A549 (cell line): ENCODE results near the gene CACFD1. TPM values are rescaled to one million over a fixed set of nuclear protein-coding genes. Genes with fewer than 3 reads are reported as not detected.

Experiments
- ATAC-seq, 2 experiments: fragments of 200-7000 bp in 1 of 2; fragments of >200 bp in 1 of 2; cut with Nextera tagmentation in 1 of 2; cut with Tn5 transposase in 1 of 2; 3 replicates each; pipeline versions ENCODE4 v1.8.0 to v1.9.1; 2018 to 2020; ENCODE audit warnings: mild to moderate bottlenecking in 1 of 2, moderate library complexity in 1 of 2
- CTCF ChIA-PET: fragments of 300-600 bp; sonication (Branson Sonifier 250); formaldehyde crosslinking; extraction: SDS; loops from one replicate; lab custom pipeline; 2021; ENCODE audit warnings: antibody characterized with exemption, inconsistent platforms; lab: Yijun Ruan, JAX
- POLR2A ChIA-PET: fragments of 350-600 bp; formaldehyde crosslinking; extraction: SDS; loops from one replicate; lab custom pipeline; 2021; ENCODE audit warnings: antibody characterized with exemption, inconsistent platforms; lab: Yijun Ruan, JAX
- DNase-seq, 2 experiments: peaks; one replicate each; pipeline versions ENCODE4 v3.0.0 to v3.0.0-alpha.2; 2011 to 2016; ENCODE audit warnings: low read depth in 1 of 2, low spot score in 1 of 2
- FAIRE-seq: peaks from 2 replicates; lab custom pipeline; 2011; peaks lifted over from hg19 to GRCh38; lab: Jason Lieb, UNC
- H3K27ac ChIP-seq, 2 experiments: fragments of >200 bp; sonication (Bioruptor Twin); formaldehyde crosslinking; 3 replicates each; pipeline ENCODE4 v1.5.1; 2016 to 2017
- H3K4me1 ChIP-seq: fragments of >200 bp; sonication (Bioruptor Twin); formaldehyde crosslinking; 3 replicates; pipeline ENCODE4 v1.6.1; 2016
- H3K4me2 ChIP-seq: fragments of >200 bp; sonication (Bioruptor Twin); formaldehyde crosslinking; 3 replicates; pipeline ENCODE4 v1.6.1; 2016
- H3K4me3 ChIP-seq: fragments of >200 bp; sonication (Bioruptor Twin); formaldehyde crosslinking; 3 replicates; pipeline ENCODE4 v1.5.1; 2016
- H3K9me3 ChIP-seq: fragments of >200 bp; sonication (Bioruptor Twin); formaldehyde crosslinking; 3 replicates; pipeline ENCODE4 v1.6.1; 2016
- BCL3 ChIP-seq: fragments of >200 bp; sonication (Bioruptor Twin); formaldehyde crosslinking; IDR thresholded peaks from 3 replicates; pipeline ENCODE4 v1.6.1; 2016
- BHLHE40 ChIP-seq: IDR thresholded peaks from 2 replicates; pipeline ENCODE4 v1.6.1; 2012; ENCODE audit warnings: low read depth, low read length, inconsistent platforms
- CEBPB ChIP-seq, 2 experiments: fragments of >200 bp in 1 of 2; sonication (Bioruptor Twin) in 1 of 2; formaldehyde crosslinking in 1 of 2; IDR thresholded peaks; 2 replicates each; pipeline ENCODE4 v1.6.1; 2012 to 2016
- CHD2 ChIP-seq: fragments of 150-350 bp; IDR thresholded peaks from 2 replicates; pipeline ENCODE4 v1.6.1; 2014; ENCODE audit warnings: low read length; ENCODE audit not compliant: partially characterized antibody
- CHD4 ChIP-seq: fragments of 200-600 bp; sonication (generic); IDR thresholded peaks from 2 replicates; pipeline ENCODE4 v1.6.1; 2016; ENCODE audit warnings: antibody characterized with exemption, mild to moderate bottlenecking, borderline replicate concordance
- EP300 ChIP-seq, 2 experiments: fragments of >200 bp; sonication (Bioruptor Twin); formaldehyde crosslinking; IDR thresholded peaks; 2 replicates in 1 of 2; 3 replicates in 1 of 2; pipeline ENCODE4 v1.6.1; 2016 to 2017
- GATA3 ChIP-seq: IDR thresholded peaks from 2 replicates; pipeline ENCODE4 v1.6.1; 2012; ENCODE audit warnings: borderline replicate concordance
- HOXB13 ChIP-seq: fragments of 250-450 bp; sonication (Bioruptor Pico); IDR thresholded peaks from 2 replicates; pipeline ENCODE4 v1.5.0; 2020; ENCODE audit warnings: low read depth, mild to moderate bottlenecking, moderate library complexity
- JUNB ChIP-seq: fragments of >200 bp; sonication (Bioruptor Twin); formaldehyde crosslinking; IDR thresholded peaks from 2 replicates; pipeline ENCODE4 v1.6.1; 2016
- KDM5A ChIP-seq: fragments of 200-600 bp; sonication (generic); IDR thresholded peaks from 2 replicates; pipeline ENCODE4 v1.6.1; 2016; ENCODE audit warnings: antibody characterized with exemption, mild to moderate bottlenecking
- MAFK ChIP-seq: fragments of 450-650 bp; IDR thresholded peaks from 2 replicates; pipeline ENCODE4 v1.6.1; 2014; ENCODE audit not compliant: partially characterized antibody
- MAZ ChIP-seq: fragments of 150-350 bp; IDR thresholded peaks from 2 replicates; pipeline ENCODE4 v1.6.1; 2014; ENCODE audit warnings: antibody characterized with exemption, low read depth, low read length, borderline replicate concordance
- NFE2L2 ChIP-seq: fragments of 150-350 bp; conservative IDR thresholded peaks from 2 replicates; pipeline ENCODE4 v1.6.1; 2014; ENCODE audit warnings: low read length
- PHF8 ChIP-seq: fragments of 200-600 bp; sonication (generic); IDR thresholded peaks from 2 replicates; pipeline ENCODE4 v1.6.1; 2016; ENCODE audit warnings: low read depth, mild to moderate bottlenecking, antibody characterized with exemption, moderate library complexity, borderline replicate concordance
- POLR2A ChIP-seq: IDR thresholded peaks from 2 replicates; pipeline ENCODE4 v1.6.1; 2012; ENCODE audit warnings: mild to moderate bottlenecking, low read length
- POLR2AphosphoS2 ChIP-seq: conservative IDR thresholded peaks from 2 replicates; pipeline ENCODE4 v1.6.1; 2012; ENCODE audit warnings: low read length, improper control_type of control experiment, inconsistent platforms
- RAD21 ChIP-seq, 2 experiments: fragments of >200 bp in 1 of 2; sonication (Bioruptor Twin) in 1 of 2; formaldehyde crosslinking in 1 of 2; IDR thresholded peaks in 1 of 2; conservative IDR thresholded peaks in 1 of 2; 2 replicates in 1 of 2; 3 replicates in 1 of 2; pipeline ENCODE4 v1.6.1; 2012 to 2018; ENCODE audit warnings: inconsistent platforms in 1 of 2
- RARB ChIP-seq: fragments of 250-450 bp; sonication (Bioruptor Pico); IDR thresholded peaks from 2 replicates; pipeline ENCODE4 v1.8.0; 2021; ENCODE audit warnings: mild to moderate bottlenecking, moderate library complexity
- RFX5 ChIP-seq: fragments of 450-650 bp; IDR thresholded peaks from 2 replicates; pipeline ENCODE4 v1.7.1; 2014; ENCODE audit warnings: antibody characterized with exemption, mild to moderate bottlenecking, moderate library complexity
- SMC3 ChIP-seq: fragments of >200 bp; sonication (Bioruptor Twin); formaldehyde crosslinking; IDR thresholded peaks from 3 replicates; pipeline ENCODE4 v1.6.1; 2018; ENCODE audit warnings: inconsistent platforms
- SREBF2 ChIP-seq: fragments of 450-650 bp; IDR thresholded peaks from 2 replicates; pipeline ENCODE4 v1.6.1; 2014; ENCODE audit warnings: mild to moderate bottlenecking, moderate library complexity
- ZC3H11A ChIP-seq: fragments of 450-650 bp; IDR thresholded peaks from 2 replicates; pipeline ENCODE4 v1.6.1; 2014; ENCODE audit warnings: antibody characterized with exemption, mild to moderate bottlenecking
- ZFP36 ChIP-seq: fragments of 450-650 bp; IDR thresholded peaks from 2 replicates; pipeline ENCODE4 v1.6.1; 2014; ENCODE audit warnings: borderline replicate concordance; ENCODE audit not compliant: partially characterized antibody
- ZSCAN20 ChIP-seq: fragments of 250-450 bp; sonication (Bioruptor Pico); IDR thresholded peaks from 2 replicates; pipeline ENCODE4 v1.8.0; 2022; ENCODE audit warnings: mild to moderate bottlenecking, moderate library complexity
- WGBS: methylation state at CpG from one replicate; pipeline ENCODE4 v1.1.6; 2017; ENCODE audit errors: missing lambda C conversion rate; 5-methylcytosine and 5-hydroxymethylcytosine counted together
- polyA plus RNA-seq, 4 experiments: library from polyadenylated mRNA; depleted of rRNA in 3 of 4; stranded (reverse); fragments of >200 nt; fragmentation: RNase III in 1 of 4; extraction: RNeasy Plus Mini Kit Qiagen cat#74134 plus additional on column Dnase treatment in 1 of 4; gene quantifications; 2 replicates in 3 of 4; 3 replicates in 1 of 4; pipeline ENCODE4 v1.2.3, GENCODE V29; 2011 to 2017

Gene CACFD1
- polyA plus RNA-seq, 2 of the 4 experiments (the other 2 are of a cell fraction), result 5.0 to 8.0 TPM

- ATAC-seq, result no peak
- POLR2A ChIA-PET, result interaction anchor here (0.5 kb wide), 1 partner anchor 131 kb away, joined by 5 read pairs; no protein-coding TSS in a partner anchor
- Histone ChIP-seq H3K27ac (no peak overlapping the region), H3K4me3 (no peak overlapping the region), H3K4me2 (no peak overlapping the region), H3K9me3 (no peaks in the 10 kb centered on the region), H3K4me1 (peaks cover 13% of the 10 kb centered on the region)
- no peak for FAIRE-seq
- TF ChIP-seq SREBF2 (no peak), RARB (no peak), BHLHE40 (no peak), PHF8 (no peak), SMC3 (no peak), ZC3H11A (no peak), GATA3 (no peak), ZFP36 (no peak), CEBPB (IDR thresholded peaks at IDR 0.05) (no peak), POLR2A (no peak), CHD4 (no peak), KDM5A (no peak), EP300 (IDR thresholded peaks at IDR 0.05) (no peak), POLR2AphosphoS2 (no peak), NFE2L2 (no peak), ZSCAN20 (CRISPR knock-in tag) (no peak), RAD21 (conservative IDR thresholded peaks at IDR 0.05 in 1 of 2, IDR thresholded peaks at IDR 0.05 in 1 of 2) (no peak), BCL3 (no peak), HOXB13 (no peak), RFX5 (no peak)
- WGBS, result 74% methylated on average over 10 of the region's 10 CpGs
- DNase-seq, result no peak
- CTCF ChIA-PET, result no interaction called here
Observed at GRCh38 chr9:133511607-133512006, 51.8 kb downstream of the CACFD1 start.

GRCh38 chr9:133512253-133513213 lies 52.8 kb downstream of the CACFD1 start:
- ChIA-PET POLR2A (no interaction called here), CTCF (no interaction called here)
- FAIRE-seq (no peak), ATAC-seq (no peak), DNase-seq (no peak)
- H3K27ac ChIP-seq, result no peak overlapping the region
- 72% methylated on average over 15 of the region's 19 CpGs for WGBS
- no peaks in the 10 kb centered on the region for H3K9me3 ChIP-seq
- H3K4me1 ChIP-seq, result peaks cover 13% of the 10 kb centered on the region
- TF ChIP-seq MAFK (no peak), CHD2 (no peak), POLR2A (no peak; the same call in 1 of the 2 replicates), MAZ (no peak), JUNB (no peak)
- H3K4me3 ChIP-seq, result no peak overlapping the region
- no peak overlapping the region for H3K4me2 ChIP-seq
